Skin epidermis (tissue), 12 donors: ENCODE data around the gene GUK1.
"Not testable (repeated sequence)": the region's sequence is repeated elsewhere in the genome, so short reads cannot be mapped to it uniquely, and the experiment has no call there.

ENCODE experiments used
- H3K27ac ChIP-seq, 21 experiments: fragments of 200-600 bp; sonication (generic) in 11 of 21; one replicate each; pipeline ENCODE4 v1.5.0; 2020; ENCODE audit warnings: mild to moderate bottlenecking in 3 of 21, inconsistent platforms in 2 of 21, moderate library complexity in 2 of 21
- H3K4me3 ChIP-seq, 7 experiments: fragments of 200-600 bp; sonication (generic) in 2 of 7; one replicate each; pipeline ENCODE4 v1.5.0; 2020; ENCODE audit warnings: inconsistent platforms in 2 of 7, mild to moderate bottlenecking in 2 of 7, moderate library complexity in 1 of 7

GUK1 gene

DNA sequence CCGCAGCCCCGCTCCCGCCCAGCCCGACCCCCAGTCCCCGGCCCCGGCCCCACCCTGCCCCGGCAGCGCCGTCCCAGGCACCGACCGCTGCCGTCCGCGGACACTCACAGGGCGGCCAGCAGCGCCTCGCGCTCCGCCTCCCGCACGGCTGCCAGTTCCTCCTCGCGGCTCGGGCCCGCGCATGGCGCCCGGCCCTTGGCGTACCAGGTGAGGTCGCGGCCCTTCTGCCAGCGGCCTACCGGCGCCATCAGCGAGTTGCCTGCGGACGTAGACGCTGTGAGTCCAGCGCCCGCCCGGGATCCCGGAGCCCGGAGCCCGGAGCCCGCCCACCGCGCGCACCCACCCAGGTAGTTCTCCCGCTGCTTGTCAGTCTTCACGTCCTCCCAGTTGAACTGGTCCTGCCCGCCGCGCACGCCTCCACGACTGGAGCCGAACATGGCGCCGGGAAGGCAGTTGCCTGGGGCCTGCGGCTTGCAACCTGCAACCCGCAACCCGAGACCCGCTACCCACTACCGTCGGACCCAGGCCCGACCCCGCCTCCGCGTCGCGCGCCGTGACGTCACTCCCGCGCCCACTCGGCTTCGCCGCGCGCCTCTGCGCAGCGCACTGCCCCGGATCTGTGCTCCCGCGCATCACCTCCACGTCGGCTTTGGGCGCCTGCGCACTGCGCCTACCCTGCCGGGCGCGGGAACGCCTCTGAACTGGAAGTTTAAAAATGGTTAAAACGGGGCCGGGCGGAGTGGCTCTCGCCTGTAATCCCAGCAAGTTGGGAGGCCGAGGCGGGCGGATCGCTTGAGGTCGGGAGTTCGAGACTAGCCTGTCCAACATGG is 37.1 kb upstream of the GUK1 start, which contains the start of gene C1orf35:
Gene C1orf35, minus strand, starts transcription at position 535 of the 830 bp plus-strand sequence. Its CDS starts 98 bp downstream, at position 437.
- Histone ChIP-seq H3K4me3 (peak within 1 kb of the TSS; percentile 80 to 99 (median 88)), H3K27ac (peak within 1 kb of the TSS; percentile 45 to 95 (median 87))

GRCh38 chr1:228104526-228105269 is 35.4 kb upstream of the GUK1 start:
- Histone ChIP-seq H3K27ac (no peak overlapping the region), H3K4me3 (no peak overlapping the region)

GRCh38 chr1:228105270-228105995 is 34.6 kb upstream of the GUK1 start:
- no peak overlapping the region for H3K27ac ChIP-seq

GRCh38 chr1:228105996-228106799 is 33.9 kb upstream of the GUK1 start:
- H3K4me3 ChIP-seq = no peak overlapping the region
- H3K27ac ChIP-seq = no peak overlapping the region

More at GRCh38 chr1:228105270-228105995, 34.6 kb upstream of the GUK1 start:
- H3K4me3 ChIP-seq = no peak overlapping the region

- Histone ChIP-seq H3K4me3 (no peak overlapping the region), H3K27ac (no peak overlapping the region)
Observed at GRCh38 chr1:228106800-228107054, 33.4 kb upstream of the GUK1 start.

GRCh38 chr1:228107636-228108035 is 32.4 kb upstream of the GUK1 start:
- Histone ChIP-seq H3K27ac (no peak overlapping the region), H3K4me3 (no peak overlapping the region)

GRCh38 chr1:228108055-228108690 is 31.9 kb upstream of the GUK1 start:
- H3K4me3 ChIP-seq = peak overlapping the region; percentile 75 to 91 (median 83)
- peak overlapping the region in 20 of 21 experiments; percentile 68 to 99 (median 92) for H3K27ac ChIP-seq

- peak overlapping the region; percentile 58 to 99 (median 92) for H3K27ac ChIP-seq
- peak overlapping the region; percentile 75 to 91 (median 83) for H3K4me3 ChIP-seq
Observed at GRCh38 chr1:228108742-228109072, 31.4 kb upstream of the GUK1 start.

DNA sequence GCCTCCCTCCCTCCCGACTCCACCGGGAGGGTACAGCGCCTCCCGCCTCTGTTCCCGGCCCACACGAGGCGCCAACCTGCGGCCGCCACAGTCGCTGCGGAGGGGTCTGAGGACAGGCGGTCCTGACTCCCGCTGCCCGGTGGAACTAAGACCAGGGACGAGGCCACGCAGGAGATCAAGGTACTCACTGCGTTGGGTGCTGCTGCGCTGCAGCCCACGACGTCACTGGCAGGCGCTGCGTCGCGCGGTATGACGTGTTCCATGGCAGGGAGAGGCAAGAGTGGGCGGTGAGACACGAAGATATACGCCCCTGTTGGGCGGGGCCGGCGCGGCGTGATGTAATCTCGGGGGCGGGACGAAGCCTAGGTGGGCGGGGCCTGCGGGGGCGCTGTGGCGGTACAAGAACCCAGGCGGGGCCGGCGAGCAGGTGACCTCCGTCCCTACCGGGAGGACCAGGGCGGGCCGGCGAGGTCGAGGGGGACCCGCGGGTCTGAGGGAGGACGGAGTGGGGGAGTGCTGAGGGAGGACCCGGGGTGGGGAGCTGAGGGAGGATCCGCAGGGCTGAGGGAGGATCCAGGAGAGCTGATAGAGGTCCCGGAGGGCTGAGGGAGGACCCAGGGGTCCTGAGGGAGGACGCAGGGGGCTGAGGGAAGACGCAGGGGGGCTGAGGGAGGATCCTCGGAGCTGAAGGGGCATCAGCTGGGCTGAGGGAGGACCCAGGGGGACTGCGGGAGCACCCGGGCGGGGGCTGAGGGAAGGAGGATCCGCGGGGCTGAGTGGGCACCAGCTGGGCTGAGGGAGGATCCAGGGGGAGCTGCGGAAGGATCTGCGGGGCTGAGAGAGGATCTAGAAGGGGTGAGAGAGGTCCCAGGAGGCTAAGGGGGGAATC is 30.8 kb upstream of the GUK1 start, which contains the start of gene MRPL55:
Gene MRPL55, minus strand, starts transcription at position 227 of the 889 bp plus-strand sequence. CDS start 1,039 bp downstream, outside the sequence.
- peak within 1 kb of the TSS; percentile 75 to 91 (median 83) for H3K4me3 ChIP-seq
- H3K27ac ChIP-seq = peak within 1 kb of the TSS; percentile 58 to 99 (median 92)

DNA sequence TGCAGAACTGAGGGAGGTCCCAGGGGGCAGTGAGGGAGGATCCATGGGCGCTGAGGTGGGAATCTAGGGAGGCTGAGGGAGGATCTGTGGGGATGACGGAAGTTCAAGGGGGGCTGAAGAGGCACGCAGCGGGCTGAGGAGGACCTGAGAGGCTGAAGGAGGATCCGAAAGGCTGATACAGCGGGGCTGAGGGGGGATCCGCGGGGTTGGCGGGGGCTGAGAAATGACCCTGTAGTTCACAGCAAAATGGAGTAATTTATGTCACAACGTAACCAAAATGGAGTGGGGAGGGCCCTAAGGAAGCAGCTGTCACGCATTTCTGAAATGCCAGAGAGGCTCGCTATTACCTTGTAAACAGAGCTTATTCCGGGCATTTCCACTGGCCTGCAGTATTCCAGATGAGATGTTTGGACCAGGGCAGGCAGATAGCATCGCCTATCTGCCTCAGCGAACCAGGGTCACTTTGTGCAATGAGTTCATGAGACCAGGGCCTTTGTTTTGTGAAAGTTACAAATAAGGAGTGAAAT is 30.1 kb upstream of the GUK1 start:
- H3K27ac ChIP-seq = peak overlapping the region; percentile 3 to 99 (median 92)

GRCh38 chr1:228110556-228110955 is 29.5 kb upstream of the GUK1 start:
- H3K4me3 ChIP-seq = no peak overlapping the region
- peak overlapping the region in 3 of 21 experiments; percentile 91 to 95 (median 94) for H3K27ac ChIP-seq

More for the DNA sequence above, 30.1 kb upstream of the GUK1 start:
- H3K4me3 ChIP-seq = peak overlapping the region; percentile 75 to 91 (median 83)

- not testable (repeated sequence) for H3K4me3 ChIP-seq, H3K27ac ChIP-seq
Observed at GRCh38 chr1:228111315-228111714, 28.8 kb upstream of the GUK1 start.

DNA sequence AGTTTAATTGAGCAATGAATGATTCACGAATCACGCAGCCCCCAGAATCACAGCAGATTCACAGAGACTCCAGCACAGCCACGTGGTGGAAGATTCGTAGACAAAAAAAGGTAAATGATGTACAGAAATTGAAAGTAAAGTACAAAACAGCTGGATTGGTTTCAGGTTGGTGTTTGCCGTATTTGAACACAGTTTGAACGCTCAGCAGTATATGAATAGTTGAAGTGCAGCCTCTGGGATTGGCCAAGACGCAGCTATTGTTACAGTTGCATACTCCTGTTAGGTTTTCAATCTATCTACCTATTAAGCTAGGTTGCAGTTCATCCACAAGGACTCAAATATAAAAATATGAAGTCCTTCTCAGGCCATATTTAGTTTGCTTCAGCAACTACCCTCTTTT is 27.9 kb upstream of the GUK1 start:
- H3K27ac ChIP-seq = no peak overlapping the region
- no peak overlapping the region for H3K4me3 ChIP-seq

DNA sequence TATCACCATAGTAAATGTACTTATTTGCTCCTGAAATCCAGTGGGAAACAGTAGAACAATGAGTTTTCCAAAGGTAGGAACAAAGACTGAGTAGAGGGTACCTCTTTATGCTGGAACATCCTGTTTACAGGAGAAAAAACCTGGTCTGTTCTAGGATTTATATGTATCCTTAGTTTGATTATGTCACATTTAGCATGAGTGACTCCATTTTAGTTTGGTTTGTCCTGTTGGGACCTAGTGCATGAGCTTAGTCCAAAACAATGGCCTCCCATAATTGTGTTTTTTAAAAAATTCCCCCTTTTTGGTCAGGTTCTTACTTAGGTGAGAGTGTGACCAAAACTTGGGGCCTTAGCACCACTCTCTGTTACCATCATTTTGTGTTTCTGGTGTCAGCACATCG is 27.5 kb upstream of the GUK1 start:
- Histone ChIP-seq H3K4me3 (no peak overlapping the region), H3K27ac (no peak overlapping the region)

- Histone ChIP-seq H3K27ac (no peak overlapping the region), H3K4me3 (no peak overlapping the region)
Observed at GRCh38 chr1:228114827-228115226, 25.3 kb upstream of the GUK1 start.

DNA sequence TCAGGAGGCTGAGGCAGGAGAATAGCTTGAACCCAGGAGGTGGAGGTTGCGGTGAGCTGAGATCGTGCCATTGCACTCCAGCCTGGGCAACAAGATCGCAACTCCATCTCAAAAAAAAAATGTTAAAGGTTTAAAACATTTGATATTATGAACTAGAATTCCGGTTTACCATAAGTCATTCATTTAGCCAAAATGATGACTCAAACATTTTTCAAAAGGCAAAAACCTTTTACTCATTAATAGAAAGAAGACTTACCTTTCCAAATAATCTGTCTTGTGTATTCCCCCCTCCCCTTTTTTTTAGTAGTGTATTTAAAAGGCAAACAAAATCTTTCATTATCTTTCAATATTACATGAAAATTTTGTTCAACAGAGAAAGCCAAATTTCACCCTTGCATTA is 22.7 kb upstream of the GUK1 start:
- Histone ChIP-seq H3K27ac (no peak overlapping the region), H3K4me3 (no peak overlapping the region)

DNA sequence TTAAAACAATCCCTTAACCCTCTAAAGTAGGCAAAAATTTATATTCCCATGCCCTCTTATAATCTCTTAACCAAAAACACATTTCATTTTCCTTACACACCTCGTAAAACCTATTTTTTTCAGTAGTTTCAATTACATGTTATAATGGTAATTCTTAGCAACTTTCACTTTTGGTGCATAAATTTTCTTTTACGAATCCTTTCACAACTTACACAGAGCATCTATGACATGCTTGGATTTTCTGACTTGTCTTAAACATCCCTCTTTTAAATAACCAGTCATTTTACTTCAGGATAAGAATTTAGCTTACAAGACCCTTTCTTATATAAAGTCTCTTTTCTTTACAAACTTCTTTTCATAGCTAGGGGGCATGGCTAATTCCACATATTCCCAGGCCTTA is 22.0 kb upstream of the GUK1 start:
- H3K27ac ChIP-seq = no peak overlapping the region
- H3K4me3 ChIP-seq = no peak overlapping the region

DNA sequence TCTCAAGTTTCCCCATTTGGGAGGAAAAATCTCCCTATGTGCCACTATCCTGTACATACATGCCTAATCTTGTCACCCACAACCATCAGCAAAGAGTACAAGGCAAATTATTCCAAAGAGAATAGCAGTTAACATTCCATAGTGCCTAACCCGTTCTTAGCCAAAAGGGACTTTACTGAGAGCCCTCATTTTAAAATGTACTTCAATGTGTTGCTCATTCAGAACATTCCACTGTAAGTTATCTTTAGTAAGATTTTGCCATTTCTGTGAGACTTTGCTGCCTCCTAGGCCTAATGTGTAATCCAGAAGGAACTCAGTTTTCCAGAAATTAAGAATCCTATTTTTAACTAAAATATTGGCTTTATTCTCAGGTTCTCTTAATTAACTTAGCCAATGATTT is 19.7 kb upstream of the GUK1 start:
- no peak overlapping the region for H3K4me3 ChIP-seq
- peak overlapping the region in 7 of 21 experiments; percentile 7 to 64 (median 32) for H3K27ac ChIP-seq
